ENCODE measurements around the gene PRKG2. TPM values are rescaled to one million over a fixed set of nuclear protein-coding genes. Genes with fewer than 3 reads are reported as not detected.

Gene PRKG2
- total RNA-seq, 3 donors from 2014 or later: 9.8 to 25.7 (median 14.4) TPM

DNA sequence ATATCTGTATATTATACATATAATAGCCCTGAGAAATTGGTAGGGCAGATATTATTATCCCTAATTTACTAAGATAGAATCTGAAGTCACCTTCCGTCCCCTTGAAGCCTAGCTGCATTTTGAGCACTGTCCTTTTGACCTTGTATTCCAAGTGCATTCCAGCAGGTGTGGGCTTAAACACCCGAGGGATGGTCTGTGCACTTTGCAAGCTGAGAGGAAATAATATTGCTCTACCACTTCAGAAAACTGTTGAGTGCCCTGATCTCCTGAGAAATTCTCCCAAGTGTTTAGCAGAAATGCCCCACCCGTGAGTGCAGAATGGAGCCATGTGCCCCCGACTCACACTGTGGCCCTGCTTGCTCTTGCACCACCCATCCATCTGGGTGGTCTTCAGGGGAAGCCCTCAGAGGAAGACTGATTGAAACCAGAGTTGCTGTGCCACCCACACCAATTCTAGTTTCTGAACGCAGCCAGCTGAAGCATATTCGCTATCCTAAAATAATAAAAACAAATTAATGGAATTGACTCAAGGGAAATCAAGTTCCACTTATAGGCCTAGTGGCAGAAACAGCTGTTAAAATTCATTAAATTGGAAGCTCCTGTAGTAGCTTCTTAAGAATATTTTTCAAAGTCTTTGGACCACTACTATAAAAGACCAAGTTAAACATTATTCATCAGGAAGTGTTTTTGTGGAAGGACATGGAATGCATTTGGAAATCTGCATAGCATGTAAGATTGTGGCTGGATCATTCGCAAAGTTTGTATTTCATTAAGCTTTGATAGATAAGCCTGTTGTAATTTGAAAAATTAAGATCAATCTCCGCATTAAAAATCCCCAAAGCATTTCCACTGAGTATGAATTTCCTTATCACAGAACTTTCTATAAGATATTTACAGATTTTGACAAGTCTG is 41.3 kb upstream of the PRKG2 start:
- ATAC-seq: no peak
- no peak overlapping the region for H3K4me3 ChIP-seq
- no peak for DNase-seq
- H3K4me1 ChIP-seq (ENCODE audit: low read depth): no peaks in the 10 kb centered on the region
- TF ChIP-seq, protein P1, sequence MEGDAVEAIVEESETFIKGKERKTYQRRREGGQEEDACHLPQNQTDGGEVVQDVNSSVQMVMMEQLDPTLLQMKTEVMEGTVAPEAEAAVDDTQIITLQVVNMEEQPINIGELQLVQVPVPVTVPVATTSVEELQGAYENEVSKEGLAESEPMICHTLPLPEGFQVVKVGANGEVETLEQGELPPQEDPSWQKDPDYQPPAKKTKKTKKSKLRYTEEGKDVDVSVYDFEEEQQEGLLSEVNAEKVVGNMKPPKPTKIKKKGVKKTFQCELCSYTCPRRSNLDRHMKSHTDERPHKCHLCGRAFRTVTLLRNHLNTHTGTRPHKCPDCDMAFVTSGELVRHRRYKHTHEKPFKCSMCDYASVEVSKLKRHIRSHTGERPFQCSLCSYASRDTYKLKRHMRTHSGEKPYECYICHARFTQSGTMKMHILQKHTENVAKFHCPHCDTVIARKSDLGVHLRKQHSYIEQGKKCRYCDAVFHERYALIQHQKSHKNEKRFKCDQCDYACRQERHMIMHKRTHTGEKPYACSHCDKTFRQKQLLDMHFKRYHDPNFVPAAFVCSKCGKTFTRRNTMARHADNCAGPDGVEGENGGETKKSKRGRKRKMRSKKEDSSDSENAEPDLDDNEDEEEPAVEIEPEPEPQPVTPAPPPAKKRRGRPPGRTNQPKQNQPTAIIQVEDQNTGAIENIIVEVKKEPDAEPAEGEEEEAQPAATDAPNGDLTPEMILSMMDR (IDR thresholded peaks at IDR 0.05): no peak
- H3K9me3 ChIP-seq: no peaks in the 10 kb centered on the region
- intact Hi-C loops (cut with DNase I, micrococcal nuclease): no loop called here
- no peaks in the 10 kb centered on the region for H3K36me3 ChIP-seq (ENCODE audit: low read depth)

DNA sequence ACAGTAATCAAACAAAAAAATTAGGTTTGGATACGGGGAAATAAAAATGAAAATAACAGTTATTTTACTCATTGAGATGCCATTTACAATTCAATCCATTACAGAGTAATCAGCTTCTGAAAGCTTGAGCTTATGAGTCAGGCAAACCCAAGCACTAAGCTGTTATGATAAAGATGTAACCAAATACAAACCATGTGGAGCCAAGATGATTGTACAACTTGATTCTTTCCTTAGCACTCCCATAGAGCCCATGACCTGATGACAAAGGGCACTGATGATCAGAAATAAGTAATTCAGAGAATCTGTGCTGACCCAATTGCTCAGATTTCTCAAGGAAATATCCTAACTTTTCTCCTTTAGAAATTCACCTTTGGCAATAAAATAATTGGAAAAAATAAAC is 40.5 kb upstream of the PRKG2 start:
- Histone ChIP-seq H3K9me3 (no peaks in the 10 kb centered on the region), H3K36me3 (ENCODE audit: low read depth) (no peaks in the 10 kb centered on the region), H3K4me3 (no peak overlapping the region), H3K4me1 (ENCODE audit: low read depth) (no peaks in the 10 kb centered on the region)
- TF ChIP-seq, protein P1 (IDR thresholded peaks at IDR 0.05): no peak
- DNase-seq (no peak), ATAC-seq (no peak)
- intact Hi-C loops (cut with DNase I, micrococcal nuclease): no loop called here

DNA sequence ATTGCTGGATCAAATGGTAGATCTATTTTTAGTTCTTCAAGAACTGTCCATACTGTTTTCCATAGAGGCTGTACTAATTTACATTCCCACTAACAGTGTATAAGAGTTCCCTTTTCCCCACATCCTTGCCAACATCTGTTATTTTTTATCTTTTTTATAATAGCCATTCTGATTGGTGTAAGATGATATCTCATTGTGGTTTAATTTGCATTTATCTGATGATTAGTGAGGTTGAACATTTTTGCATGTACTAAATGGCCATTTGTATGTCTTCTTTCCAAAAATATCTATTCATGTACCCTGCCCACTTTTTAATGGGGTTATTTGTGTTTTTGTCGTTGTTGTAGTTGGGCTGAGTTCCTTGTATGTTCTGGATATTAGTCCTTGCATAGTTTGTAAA is 35.4 kb upstream of the PRKG2 start:
- no peaks in the 10 kb centered on the region for H3K4me1 ChIP-seq (ENCODE audit: low read depth)
- no peak for DNase-seq
- no peak overlapping the region for H3K4me3 ChIP-seq
- no peaks in the 10 kb centered on the region for H3K36me3 ChIP-seq (ENCODE audit: low read depth)
- H3K9me3 ChIP-seq: no peaks in the 10 kb centered on the region
- ATAC-seq: no peak
- intact Hi-C loops (cut with DNase I, micrococcal nuclease): no loop called here
- TF ChIP-seq, protein P1 (IDR thresholded peaks at IDR 0.05): no peak

DNA sequence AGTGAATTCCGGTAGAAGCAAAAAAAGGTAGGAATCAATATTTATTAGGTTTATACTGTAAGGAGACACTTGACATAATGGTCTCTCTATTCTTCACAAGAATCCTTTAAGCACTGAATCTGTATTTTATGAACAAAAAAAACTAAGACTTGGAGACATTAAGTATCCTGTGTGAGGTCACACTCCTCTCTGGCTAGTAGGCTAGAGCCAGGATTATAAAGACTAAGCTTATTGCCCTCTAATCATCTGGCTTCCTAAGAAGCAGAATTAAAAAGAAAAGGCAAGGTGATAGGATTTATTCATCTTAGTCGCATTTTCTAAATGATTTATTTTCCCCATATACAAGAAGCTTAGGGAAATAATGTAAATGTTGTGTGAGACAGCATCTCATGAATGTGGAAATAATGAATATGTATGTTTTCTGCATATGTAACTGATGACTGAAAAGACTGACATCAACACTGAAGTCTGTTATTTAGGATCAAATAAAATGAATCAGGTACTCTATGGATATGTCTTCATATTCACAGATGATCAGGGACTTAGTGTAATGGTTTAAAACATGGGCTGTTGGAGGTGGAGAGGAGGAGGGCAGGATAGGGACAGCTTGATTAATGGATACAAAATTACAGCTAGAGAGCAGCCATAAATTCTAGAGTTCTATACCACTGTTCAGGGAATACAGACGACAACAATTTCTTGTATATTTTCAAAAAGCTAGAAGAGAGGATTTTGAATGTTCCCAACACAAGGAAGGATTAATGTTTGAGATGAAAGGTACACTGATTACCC is 30.4 kb upstream of the PRKG2 start:
- no peaks in the 10 kb centered on the region for H3K36me3 ChIP-seq (ENCODE audit: low read depth)
- H3K4me1 ChIP-seq (ENCODE audit: low read depth): no peaks in the 10 kb centered on the region
- H3K9me3 ChIP-seq: no peaks in the 10 kb centered on the region
- intact Hi-C loops (cut with DNase I, micrococcal nuclease): no loop called here
- no peak overlapping the region for H3K4me3 ChIP-seq
- DNase-seq: no peak
- no peak for ATAC-seq
- TF ChIP-seq, protein P1 (IDR thresholded peaks at IDR 0.05): no peak

DNA sequence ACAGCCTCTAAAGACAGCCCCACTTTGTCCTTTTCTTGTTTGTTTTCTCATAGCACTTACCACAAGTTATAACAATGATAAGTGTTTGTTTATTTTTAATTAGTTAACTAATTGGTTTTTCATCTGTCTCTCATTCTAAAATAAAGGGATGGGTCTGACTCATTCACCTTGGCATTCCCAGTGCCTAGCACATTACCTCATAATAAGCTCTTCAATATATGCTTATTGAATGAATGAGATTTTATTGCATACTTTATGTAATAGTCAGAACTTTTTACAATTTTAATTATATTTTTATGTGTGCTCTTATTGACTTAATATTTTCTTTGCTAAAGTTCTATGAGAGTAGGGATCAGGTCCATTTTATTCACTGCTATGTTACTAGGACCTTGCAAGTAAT is 22.8 kb upstream of the PRKG2 start:
- no peak for DNase-seq
- Histone ChIP-seq H3K9me3 (no peaks in the 10 kb centered on the region), H3K4me3 (no peak overlapping the region), H3K4me1 (ENCODE audit: low read depth) (no peaks in the 10 kb centered on the region), H3K36me3 (ENCODE audit: low read depth) (no peaks in the 10 kb centered on the region)
- no peak for ATAC-seq
- TF ChIP-seq, protein P1 (IDR thresholded peaks at IDR 0.05): no peak
- intact Hi-C loops (cut with DNase I, micrococcal nuclease): no loop called here

Measured in mucosa of descending colon (tissue), 3 donors.